ENCODE results near the gene HYDIN.

Gene HYDIN

GRCh38 chr16:71230122-71230845, at the start of gene HYDIN:
HYDIN (minus strand) TSS chr16:71230722; CDS start chr16:71186895, 43,827 bp downstream.
- DNase-seq (ENCODE audit: low read depth), result peak; percentile 20

- DNase-seq (ENCODE audit: low read depth), result no peak
Observed at GRCh38 chr16:71276589-71277334, 46.2 kb upstream of the HYDIN start.

- no peak for DNase-seq (ENCODE audit: low read depth)
Observed at GRCh38 chr16:71273384-71273783, 42.9 kb upstream of the HYDIN start.

- no peak for DNase-seq (ENCODE audit: low read depth)
Observed at GRCh38 chr16:71264299-71264698, 33.8 kb upstream of the HYDIN start.

DNA sequence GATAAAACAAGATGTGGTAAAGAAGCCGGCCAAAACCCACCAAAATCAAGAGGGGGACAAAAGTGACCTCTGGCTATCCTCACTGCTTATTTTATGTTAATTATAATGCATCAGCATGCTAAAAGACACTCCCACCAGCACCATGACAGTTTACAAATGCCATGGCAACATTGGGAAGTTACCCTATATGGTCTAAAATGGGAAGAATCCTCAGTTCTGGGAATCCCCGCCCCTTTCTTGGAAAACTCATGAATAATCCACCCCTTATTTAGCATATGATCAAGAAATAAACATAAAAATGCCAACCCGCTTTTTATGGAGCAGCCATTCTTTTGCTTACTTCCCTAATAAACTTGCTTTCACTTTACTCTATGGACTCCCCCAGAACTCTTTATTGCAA, 33.1 kb upstream of the HYDIN start:
- no peak for DNase-seq (ENCODE audit: low read depth)

DNA sequence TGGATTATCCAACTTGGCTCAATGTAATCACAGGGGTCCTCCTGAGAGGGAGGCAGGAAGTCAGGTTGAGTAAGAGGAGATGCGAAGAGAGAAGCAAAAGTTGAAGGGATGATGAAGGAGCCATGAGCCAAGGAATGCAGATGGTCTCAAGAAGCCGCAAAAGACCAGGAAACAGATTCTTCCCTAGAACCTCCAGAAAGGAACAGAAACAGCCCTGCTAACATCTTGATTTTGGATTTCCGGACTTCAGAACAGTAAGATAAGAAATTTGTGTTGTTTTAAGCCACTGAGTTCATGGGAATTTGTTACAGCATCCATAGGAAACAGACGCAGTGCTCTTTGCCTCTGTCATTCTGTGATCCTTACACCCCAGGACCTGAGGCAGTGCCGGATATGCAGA, 31.9 kb upstream of the HYDIN start:
- DNase-seq (ENCODE audit: low read depth), result no peak

GRCh38 chr16:71260995-71261394, 30.5 kb upstream of the HYDIN start:
- no peak for DNase-seq (ENCODE audit: low read depth)

DNA sequence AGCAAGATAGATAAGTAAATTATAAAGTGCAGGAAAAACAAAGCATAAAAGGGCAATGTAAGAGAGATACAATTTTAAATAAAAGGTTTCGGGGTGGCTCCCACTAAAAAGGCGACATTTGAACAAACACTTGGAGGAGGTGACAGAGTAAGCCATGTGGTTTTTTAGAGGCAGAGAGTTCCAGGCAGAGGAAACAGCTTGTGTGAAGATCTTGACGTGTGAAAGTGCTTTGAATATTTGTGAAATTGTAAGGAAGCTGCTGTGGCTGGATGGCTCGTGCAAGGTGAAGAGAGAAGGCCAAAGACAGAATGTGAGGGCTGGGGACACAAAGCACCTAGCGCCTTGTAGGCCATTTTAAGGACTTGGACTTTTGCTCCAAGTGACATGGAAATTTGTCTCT, 28.6 kb upstream of the HYDIN start:
- DNase-seq (ENCODE audit: low read depth), result no peak

GRCh38 chr16:71258372-71258771, 27.9 kb upstream of the HYDIN start:
- DNase-seq (ENCODE audit: low read depth), result no peak

GRCh38 chr16:71257768-71258167, 27.2 kb upstream of the HYDIN start:
- DNase-seq (ENCODE audit: low read depth), result no peak

DNA sequence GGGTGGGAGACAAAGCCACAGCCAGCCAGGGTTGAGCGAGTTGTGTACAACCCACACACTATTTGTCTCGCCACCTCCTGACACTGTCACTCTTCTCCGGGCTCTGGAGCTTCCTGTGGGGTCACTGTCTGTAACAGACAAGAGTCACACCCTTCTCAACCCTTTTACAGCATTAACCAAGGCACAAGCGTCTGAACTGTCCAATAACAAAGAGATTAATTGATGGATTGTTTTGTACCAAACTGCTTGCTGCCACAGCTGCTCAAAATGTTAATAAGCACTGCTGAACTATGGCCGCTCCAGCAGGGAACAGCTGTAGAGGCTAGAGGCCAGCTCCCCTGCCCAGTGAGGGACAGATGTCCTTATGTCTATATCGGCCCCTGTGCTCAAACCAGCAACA, 25.2 kb upstream of the HYDIN start:
- DNase-seq (ENCODE audit: low read depth), result no peak

- no peak for DNase-seq (ENCODE audit: low read depth)
Observed at GRCh38 chr16:71254832-71255525, 24.5 kb upstream of the HYDIN start.

DNA sequence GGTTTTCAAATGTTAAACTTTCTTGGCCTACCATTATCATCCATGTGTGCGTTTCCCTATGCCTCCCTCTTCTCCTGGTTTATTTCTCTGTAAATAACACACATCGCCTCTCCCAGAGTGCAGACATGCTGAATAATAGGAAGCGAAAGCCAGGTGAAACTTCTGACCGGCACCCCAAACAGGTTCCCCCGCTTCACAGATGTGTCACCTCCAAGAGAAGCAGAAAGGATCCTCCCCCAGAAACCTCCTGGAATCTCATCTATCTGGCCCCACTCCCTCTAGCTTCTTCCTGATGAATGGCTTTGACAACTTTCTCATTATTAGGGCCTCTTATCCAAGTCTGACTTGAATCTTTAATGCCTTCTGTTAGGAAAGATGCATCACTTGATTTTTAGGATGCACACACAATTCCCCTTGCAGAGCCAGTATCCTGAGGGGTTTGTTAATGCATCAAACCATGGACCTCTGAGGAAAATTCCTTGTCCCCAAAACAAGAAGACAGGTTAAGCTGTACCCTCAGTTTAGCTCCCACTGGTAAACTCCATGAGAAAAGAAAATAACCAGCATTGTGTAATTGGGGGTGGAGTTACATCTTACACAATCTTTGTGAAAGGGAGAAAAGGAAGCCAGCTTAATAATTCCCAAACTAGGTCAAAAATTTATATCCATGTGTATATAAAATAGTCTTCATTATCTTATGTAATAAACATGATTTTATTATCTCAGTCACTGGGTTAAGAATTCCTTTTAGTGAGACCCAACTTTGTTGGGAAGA, 20.1 kb upstream of the HYDIN start:
- DNase-seq (ENCODE audit: low read depth), result no peak

GRCh38 chr16:71249399-71249798, 18.9 kb upstream of the HYDIN start:
- no peak for DNase-seq (ENCODE audit: low read depth)

GRCh38 chr16:71247478-71247877, 17.0 kb upstream of the HYDIN start:
- DNase-seq (ENCODE audit: low read depth), result no peak

- DNase-seq (ENCODE audit: low read depth), result no peak
Observed at GRCh38 chr16:71246309-71246708, 15.8 kb upstream of the HYDIN start.

GRCh38 chr16:71244521-71244920, 14.0 kb upstream of the HYDIN start:
- no peak for DNase-seq (ENCODE audit: low read depth)

- DNase-seq (ENCODE audit: low read depth), result no peak
Observed at GRCh38 chr16:71242601-71243000, 12.1 kb upstream of the HYDIN start.

GRCh38 chr16:71242036-71242435, 11.5 kb upstream of the HYDIN start:
- no peak for DNase-seq (ENCODE audit: low read depth)

- no peak for DNase-seq (ENCODE audit: low read depth)
Observed at GRCh38 chr16:71229344-71229743, 1.2 kb downstream of the HYDIN start.

DNA sequence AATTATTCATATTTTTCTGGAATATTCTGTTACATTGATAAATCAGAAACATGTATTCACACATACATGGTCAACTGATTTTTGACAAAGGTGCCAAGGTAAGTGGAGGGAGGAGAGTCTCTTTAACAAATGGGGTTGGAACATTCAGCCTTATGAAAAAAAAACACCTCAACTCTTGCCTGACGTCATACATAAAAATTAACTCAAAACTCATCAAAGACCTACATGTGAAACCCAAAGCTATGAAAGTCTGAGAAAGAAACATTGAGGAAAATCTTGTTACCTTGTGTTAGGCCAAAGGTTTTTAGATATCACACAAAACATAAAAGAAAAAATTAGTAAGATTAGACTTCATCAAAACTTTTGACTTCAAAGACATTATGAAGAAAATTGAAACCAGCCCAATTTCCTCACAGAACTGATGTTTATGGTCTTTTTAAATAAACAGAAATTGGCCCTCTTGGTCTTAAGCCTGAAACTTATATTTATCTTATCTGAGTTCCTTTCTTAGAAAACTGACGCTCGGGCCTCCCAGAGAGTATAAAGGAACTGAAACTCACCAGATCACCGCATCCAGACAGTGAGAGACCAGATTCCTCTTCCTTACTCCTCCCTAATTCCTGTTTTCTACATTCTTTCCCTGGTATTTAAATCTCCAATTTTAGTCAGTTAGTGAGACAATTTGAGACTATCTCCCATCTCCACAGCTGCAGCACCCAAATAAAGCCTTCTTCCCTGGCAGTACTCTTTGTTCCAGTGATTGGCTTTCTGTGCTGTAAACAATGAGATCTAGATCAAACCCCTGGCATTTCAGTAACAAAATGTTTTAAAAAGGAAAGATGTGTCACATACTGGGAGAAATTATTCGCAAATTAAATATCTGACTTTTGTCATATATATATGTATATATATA, 4.0 kb downstream of the HYDIN start:
- no peak for DNase-seq (ENCODE audit: low read depth)
